GM21390 (cell line): ENCODE results near the gene PRTG.

ENCODE experiments used
- ATAC-seq: cut with Tn5 transposase; IDR thresholded peaks from one replicate; pipeline ENCODE4 v1.9.1; 2021; ENCODE audit not compliant: unreplicated experiment

The PRTG gene

DNA sequence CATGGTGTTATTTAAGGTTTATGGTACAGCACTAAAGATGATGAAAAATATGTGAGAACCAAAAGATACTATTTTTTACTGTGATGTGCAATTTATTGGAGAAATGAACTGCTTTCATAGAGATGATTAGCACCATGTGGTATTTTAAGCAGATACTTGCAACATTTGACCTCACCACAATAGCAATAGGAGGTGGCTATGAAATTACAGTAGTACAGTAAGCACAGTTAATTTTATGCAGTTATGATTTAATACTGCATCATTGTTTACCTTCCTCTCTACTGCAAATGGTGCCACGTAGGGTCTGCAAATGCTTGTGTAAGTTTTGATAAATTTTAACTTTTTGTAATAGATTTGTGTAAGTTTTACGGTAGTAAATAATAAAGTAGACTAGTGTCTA, 168.9 kb downstream of the PRTG start:
- no peak for ATAC-seq

DNA sequence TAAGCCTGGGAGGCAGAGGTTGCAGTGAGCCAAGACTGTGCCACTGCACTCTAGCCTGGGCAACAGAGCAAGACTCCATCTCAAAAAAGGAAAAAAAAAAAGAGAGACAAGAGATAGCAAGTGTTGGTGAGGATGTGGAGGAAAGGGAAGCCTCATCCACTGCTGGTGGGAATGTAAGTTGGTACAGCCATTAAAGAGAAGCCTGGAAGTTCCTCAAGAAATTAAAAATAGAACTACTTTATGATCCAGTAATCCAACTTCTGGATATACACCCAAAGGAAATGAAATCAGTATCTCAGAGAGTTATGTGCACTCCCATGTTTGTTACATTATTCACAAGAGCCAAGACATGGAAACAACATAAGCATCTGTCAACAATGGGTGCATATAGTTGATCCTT, 169.7 kb downstream of the PRTG start:
- ATAC-seq: no peak

DNA sequence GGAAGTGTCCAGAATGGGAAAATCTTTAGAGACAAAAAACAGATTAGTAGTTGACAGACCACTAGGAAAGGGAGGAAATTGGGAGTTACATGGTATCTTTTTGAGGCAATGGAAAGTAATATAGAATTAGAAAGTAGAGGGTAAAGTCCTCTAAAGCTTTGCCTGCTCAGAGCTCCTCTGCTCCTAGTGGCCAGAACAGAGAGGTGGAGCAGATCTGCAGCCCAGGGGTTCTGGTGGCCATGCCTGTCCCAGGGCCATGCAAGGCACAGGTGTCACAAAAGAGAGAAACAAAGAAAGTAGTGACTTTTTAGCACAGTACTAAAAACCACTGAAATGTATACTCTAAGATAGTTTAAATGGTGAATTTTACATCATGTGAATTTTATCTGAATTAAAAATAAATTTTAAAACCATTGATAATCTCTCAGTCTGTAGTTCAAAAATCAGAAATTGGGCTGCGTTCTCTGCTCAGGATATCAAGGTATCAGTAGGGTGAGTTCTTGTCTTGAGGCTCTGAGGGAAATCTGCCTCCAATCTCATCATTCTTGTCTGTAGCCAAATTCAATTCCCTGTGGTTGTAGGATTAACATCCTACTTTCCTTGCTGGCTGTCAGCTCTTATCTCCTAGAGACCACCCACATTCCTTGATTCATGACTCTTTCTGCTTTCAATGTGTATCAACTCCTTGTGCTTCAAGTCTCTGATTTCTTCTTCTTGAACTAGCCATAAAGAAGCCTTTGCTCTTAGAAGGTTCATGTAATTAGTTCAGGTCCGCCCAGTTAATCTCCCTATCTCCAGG, 178.4 kb downstream of the PRTG start:
- ATAC-seq: no peak

DNA sequence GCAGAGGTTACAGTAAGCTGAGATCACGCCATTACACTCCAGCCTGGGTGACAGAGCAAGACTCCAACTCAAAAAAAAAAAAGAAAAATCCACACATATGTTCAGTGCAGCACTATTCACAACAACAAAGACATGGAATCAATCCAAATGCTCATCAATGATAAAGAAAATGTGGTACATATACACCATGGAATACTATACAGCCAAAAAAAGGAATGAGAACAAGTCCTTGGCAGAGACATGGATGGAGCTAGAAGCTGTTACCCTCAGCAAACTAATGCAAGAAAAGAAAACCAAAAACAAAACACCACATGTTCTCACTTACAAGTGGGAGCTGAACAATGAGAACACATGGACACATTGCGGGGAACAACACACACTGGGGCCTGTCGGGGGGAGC, 180.4 kb downstream of the PRTG start:
- ATAC-seq: no peak
